HG03565 (cell line): ENCODE measurements around the gene RAB30.
A peak's percentile ranks its signal among the peaks of the same experiment; 100 is the strongest.

Experiments
- ATAC-seq: cut with Tn5 transposase; IDR thresholded peaks from one replicate; pipeline ENCODE4 v1.9.1; 2021; ENCODE audit warnings: mild to moderate bottlenecking, moderate library complexity; ENCODE audit not compliant: unreplicated experiment

The RAB30 gene

GRCh38 chr11:83041126-83041525 lies 30.6 kb downstream of the RAB30 start:
- ATAC-seq = no peak

GRCh38 chr11:83039566-83039965 lies 32.1 kb downstream of the RAB30 start:
- no peak for ATAC-seq

- no peak for ATAC-seq
These were observed 33.8 kb downstream of the RAB30 start for GRCh38 chr11:83037877-83038276.

GRCh38 chr11:83036701-83037100 lies 35.0 kb downstream of the RAB30 start:
- no peak for ATAC-seq

- peak; percentile 45 for ATAC-seq
These were observed 36.4 kb downstream of the RAB30 start for GRCh38 chr11:83035070-83035854.

- no peak for ATAC-seq
These were observed 37.1 kb downstream of the RAB30 start for GRCh38 chr11:83034673-83035014.

GRCh38 chr11:83033972-83034672 lies 37.6 kb downstream of the RAB30 start:
- ATAC-seq = no peak

- ATAC-seq = no peak
These were observed 38.3 kb downstream of the RAB30 start for GRCh38 chr11:83033371-83033770.

- ATAC-seq = no peak
These were observed 40.6 kb downstream of the RAB30 start for GRCh38 chr11:83031127-83031526.

- no peak for ATAC-seq
These were observed 43.9 kb downstream of the RAB30 start for GRCh38 chr11:83027794-83028193.

- no peak for ATAC-seq
These were observed 44.4 kb downstream of the RAB30 start for GRCh38 chr11:83027289-83027688.

- ATAC-seq = no peak
These were observed 45.5 kb downstream of the RAB30 start for GRCh38 chr11:83026229-83026628.

- ATAC-seq = no peak
These were observed 46.4 kb downstream of the RAB30 start for GRCh38 chr11:83025267-83025704.

GRCh38 chr11:83024270-83024854 lies 47.3 kb downstream of the RAB30 start:
- ATAC-seq = no peak

- ATAC-seq = no peak
These were observed 48.3 kb downstream of the RAB30 start for GRCh38 chr11:83023410-83023809.

GRCh38 chr11:83021780-83022125 lies 49.9 kb downstream of the RAB30 start:
- no peak for ATAC-seq

GRCh38 chr11:83020942-83021779 lies 50.5 kb downstream of the RAB30 start:
- no peak for ATAC-seq

- no peak for ATAC-seq
These were observed 51.7 kb downstream of the RAB30 start for GRCh38 chr11:83019888-83020579.

GRCh38 chr11:83014951-83015350 lies 56.7 kb downstream of the RAB30 start:
- no peak for ATAC-seq

GRCh38 chr11:83012168-83013067 lies 59.3 kb downstream of the RAB30 start:
- no peak for ATAC-seq
